HG02884 (cell line): ENCODE measurements around the gene ZC3H18.
"Not testable (repeated sequence)": the region's sequence is repeated elsewhere in the genome, so short reads cannot be mapped to it uniquely, and the experiment has no call there.

Experiments
- ATAC-seq: cut with Tn5 transposase; IDR thresholded peaks from one replicate; pipeline ENCODE4 v1.9.1; 2021; ENCODE audit warnings: mild to moderate bottlenecking, moderate library complexity; ENCODE audit not compliant: unreplicated experiment

Gene ZC3H18

DNA sequence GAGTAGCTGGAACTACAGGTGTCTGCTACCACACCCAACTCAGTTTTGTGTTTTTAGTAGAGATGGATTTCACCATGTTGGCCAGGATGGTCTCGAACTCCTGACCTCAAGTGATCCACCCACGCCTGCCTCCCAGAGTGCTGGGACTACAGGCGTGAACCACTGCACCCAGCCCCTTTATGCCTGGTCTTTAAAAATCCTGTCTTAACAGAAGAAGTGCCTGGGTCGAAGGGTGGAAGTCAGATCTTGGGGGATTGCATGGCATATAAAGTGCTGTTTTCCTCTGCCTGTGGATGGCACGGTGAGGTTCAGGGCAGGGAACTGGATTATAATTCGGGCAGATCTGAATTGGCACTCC is 30.3 kb downstream of the ZC3H18 start:
- ATAC-seq, result no peak

DNA sequence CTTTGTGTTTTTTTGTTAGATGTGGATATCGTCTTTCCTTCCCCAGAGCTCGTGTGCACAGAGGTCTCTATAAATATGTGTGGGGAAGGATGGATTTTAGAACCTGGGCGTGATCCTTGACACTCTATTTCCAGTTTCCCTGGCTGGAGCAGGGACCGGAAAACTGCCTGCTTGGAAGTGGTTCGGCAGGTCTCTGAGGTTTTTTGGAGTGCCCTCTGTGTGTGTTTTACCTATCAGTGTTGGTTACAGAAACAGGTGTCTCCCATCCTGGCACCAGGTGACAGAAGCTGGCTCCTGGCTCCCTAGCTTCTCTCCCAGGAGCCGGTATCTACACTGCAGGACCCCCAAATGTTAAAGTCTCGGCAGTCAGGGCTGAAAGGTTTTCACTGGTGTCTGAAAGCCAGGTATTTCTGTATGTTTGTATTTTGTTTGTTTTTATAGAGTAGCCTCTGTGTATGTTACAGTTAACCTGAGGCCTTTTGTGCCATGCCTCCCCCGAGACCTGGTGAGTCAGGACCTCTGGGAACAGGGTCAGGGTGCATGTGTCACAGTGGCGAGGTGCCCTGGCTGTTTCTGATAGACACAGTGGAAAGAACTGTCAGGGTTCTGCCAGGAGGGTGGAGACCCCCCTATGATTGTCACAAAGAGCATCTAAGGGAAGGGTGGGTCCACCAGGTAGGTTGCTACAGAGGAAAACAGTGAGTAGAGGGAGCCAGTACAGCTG is 31.3 kb downstream of the ZC3H18 start:
- ATAC-seq, result no peak

DNA sequence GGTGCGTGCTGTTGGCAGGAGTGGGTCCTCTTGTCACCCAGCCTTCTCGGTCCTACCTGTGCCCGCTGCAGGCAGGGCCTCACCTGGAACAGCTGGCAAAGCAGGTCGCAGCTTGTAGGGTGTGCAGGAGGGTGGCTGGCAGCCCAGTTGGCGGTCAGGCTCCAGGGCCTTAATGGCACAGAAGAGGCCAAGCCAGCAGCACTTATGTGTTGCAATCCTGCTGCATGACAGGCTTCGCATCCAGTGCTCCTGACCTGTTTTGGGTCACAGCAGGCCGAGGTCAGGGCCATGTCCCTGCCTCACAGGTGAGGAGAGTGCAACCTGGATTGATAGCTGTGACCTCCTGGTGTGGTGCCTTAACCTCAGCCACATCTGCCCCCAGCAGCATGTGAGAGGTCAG is 31.9 kb downstream of the ZC3H18 start:
- ATAC-seq, result no peak

DNA sequence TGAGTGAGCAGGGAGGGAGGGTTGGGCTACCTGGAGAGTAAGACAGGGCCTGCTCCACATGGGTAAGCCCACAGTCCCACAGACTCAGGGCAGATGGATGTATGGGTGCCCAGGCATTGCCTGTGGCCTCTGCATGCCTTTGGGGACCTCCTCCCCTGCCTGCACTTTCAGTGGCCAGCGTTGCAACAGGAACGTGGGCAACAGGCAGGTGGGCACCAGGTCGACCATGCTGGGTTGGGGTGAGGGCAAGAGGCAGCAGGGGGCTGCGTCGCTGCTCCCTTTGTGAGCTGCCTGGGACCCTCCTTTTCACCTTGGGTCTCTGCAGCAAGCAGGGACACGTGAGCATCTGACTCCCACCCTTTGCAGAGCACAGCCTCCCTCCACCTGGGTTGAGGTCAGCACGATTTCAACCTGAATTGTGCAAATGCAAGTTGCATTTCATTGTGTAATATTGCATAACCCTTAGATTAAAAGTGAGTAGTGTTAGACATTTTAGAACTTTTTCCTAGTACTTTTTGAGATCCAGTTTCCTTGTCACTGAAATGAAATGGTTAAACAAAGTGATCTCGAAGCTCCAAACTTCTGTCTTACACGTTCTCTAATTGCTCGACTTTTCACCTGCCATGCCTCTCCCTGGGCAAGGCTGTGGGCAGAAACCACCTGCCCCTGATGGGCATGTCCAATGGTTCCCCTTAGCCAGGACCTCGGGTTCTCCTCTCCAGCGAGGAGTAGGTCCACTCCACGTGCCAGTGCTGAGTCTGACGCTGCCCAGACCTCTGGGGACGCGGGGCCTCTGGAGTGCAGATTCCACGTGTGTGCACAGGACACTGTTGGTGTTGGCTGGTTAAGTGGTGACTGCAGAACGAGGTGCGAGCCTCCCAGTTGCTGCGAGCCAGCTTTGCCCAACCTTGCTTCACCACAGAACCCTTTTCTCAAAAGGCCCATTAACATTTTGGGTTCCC is 35.3 kb downstream of the ZC3H18 start:
- ATAC-seq, result no peak

DNA sequence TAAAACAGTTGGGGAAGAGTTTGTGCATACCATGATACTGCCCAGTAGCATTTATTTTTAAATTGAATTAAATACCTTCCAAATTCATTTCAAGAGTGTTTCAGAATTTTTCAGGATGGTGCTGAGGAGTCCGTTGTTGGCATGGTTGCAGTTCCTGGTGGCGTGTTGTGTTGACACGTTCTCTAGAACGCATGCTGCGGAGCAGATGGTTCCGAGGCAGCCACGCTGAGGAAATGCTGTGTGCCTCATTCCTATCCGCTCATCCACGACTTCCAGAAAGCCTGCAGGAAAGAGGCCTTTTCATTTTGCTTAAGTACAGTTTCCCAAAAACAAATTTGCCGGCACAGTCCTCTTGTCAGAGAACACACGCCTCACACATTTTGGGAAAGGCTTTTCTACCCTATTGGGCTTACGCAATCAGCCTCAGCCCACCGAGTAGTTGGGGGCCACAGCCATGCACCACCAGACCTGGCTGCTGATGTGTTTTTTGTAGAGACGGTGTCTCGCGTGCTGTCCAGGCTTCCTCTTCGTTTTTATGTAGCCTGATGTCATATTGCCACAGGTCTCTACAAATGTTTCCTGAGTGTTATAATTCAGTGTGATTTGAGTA is 36.0 kb downstream of the ZC3H18 start:
- ATAC-seq, result no peak

DNA sequence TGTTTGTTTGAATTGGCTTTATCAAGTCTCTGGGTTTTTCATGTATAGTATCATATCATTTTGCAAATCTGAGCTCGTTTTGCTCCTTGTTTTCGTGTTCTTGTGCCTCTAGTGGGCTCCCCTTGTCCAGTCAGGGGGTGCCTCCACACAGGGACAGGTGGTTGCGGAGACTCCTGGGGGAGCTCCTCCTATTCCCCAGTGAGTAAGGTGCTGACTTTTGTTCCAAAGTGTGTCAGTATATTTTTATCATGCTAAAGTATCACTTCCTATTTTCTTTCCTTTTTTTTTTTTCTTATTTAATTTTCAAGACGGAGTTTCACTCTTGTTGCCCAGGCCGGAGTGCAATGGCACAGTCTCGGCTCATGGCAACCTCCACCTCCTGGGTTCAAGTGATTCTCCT is 37.9 kb downstream of the ZC3H18 start:
- no peak for ATAC-seq

DNA sequence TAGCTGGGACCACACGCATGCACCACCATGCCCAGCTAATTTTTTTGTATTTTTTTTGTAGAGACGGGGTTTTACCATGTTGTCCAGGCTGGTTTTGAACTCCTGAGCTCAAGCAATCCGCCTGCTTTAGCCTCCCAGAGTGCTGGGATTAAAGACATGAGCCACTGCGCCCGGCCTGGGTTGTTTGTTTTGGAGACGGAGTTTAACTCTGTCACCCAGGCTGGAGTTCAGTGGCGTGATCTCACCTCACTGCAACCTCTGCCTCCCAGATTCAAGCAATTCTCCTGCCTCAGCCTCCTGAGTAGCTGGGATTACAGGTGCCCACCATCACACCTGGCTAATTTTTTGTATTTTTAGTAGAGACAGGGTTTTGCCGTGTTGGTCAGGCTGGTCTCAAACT is 39.2 kb downstream of the ZC3H18 start:
- not testable (repeated sequence) for ATAC-seq

DNA sequence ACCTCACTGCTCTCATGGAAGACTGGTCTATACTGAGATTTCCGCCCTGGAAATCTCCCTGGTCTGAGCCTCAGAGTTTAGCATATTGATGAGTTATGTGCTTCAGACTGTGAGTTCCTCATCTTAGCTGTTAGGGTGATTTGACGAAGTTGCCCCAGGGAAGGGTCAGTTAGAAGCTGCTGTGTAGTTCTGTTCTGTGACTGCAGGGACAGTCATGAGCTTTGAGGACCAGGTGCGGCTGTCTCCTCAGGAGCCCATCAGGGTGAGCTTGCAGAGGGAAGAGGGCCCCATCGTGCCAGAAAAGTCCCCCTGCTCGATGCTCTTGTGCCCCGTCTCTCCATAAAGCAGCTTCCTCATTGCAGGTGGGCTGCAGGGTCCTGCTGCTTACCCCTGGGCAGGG is 39.9 kb downstream of the ZC3H18 start:
- ATAC-seq, result no peak

DNA sequence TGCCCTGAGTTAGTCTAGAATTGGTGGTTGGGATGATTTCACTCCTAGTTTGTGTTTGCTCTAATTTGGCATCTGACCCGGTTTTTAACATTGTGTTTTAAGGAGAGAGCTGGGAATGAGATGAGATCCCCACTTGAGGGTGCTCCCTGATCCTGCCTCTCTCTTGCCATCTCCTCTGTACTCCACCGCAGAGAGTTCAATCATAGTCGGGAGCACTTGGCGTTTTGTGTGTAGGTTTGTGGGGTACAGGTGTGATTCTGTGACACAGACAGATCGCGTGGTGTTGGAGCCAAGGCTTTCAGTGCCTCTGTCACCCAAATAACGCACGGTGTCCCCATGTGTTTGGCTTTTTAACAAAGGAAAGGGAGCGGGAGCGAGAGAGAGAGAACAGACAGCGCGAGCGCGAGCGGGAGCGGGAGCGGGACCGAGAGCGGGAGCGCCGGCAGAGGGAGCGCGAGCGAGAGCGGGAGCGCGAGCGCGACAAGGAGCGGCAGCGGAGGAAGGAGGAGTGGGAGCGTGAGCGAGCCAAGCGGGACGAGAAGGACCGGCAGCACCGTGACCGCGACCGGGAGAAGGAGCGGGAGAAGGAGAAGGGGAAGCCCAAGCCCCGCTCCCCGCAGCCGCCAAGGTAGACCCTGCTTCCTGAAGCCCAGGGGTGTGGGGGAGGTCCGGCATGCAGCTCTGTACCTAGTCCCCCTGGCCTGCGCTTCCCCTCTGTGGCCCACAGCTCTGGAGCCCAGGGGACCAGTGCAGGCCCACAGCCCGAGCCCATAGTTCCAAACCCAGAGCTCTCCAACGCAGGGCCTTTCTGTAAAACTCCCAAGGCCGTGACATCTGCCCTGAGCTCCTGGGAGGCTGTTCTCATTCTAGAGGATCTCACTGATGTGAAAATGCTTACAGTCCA is 41.0 kb downstream of the ZC3H18 start:
- ATAC-seq, result no peak

DNA sequence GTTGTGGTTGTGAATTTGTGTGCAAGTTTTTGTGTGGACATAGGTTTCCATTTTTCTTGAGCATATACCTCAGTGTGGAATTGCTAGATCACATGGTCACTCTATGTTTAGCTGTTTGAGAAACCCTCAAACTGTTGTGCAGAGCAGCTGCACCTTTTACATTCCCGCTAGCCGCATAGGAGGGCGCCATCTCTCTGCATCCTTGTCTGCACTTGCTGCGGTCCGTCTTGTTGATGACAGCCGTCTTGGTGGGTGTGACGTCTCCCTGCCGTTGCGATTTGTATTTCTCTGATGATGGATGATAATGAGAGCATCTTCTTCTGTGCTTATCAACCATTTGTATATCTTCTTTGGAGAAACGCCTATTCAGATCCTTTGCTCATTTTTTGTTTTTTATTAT is 43.1 kb downstream of the ZC3H18 start:
- no peak for ATAC-seq

DNA sequence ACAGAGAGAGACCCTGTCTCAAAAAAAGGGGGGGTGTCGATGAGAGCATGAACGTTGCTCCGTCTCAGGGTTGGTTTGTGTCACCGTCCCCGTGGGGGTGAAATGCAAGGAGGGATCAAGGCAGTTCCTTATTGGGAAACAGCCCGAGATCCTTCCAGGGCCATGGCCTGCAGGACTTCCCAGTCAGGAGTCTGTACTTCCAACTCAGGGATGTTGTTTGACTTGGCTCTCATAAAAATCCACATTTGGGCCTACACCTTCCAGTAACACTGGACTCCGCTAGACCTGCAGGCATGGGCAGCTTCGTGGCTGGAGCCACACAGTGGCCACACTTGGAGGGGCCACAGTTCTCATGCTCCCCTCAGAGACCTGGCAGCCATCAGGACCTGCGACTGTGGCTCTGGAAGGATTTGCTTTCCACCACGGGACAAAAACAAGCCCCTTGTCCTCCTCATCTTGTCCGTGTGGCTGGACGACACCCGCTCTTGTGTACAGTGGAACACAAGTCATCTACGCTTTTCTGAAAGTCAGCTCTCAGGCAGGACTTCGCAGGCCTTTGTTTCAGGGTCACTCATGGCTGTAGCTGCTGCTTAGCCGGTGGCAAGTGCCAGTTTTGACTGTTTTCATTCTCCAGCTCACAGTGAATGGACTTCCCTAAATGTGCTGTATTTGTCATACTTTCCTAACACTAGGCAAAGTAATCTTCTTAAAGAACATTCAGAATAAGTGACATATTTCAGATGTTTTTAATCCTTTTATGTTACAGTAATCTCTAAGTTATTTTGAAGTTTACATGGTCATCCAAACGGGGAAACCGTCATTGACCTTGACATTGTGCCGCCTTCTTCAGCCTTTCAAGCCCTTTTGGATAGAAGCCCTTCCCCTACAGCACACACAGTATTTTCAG is 44.0 kb downstream of the ZC3H18 start:
- ATAC-seq, result no peak

DNA sequence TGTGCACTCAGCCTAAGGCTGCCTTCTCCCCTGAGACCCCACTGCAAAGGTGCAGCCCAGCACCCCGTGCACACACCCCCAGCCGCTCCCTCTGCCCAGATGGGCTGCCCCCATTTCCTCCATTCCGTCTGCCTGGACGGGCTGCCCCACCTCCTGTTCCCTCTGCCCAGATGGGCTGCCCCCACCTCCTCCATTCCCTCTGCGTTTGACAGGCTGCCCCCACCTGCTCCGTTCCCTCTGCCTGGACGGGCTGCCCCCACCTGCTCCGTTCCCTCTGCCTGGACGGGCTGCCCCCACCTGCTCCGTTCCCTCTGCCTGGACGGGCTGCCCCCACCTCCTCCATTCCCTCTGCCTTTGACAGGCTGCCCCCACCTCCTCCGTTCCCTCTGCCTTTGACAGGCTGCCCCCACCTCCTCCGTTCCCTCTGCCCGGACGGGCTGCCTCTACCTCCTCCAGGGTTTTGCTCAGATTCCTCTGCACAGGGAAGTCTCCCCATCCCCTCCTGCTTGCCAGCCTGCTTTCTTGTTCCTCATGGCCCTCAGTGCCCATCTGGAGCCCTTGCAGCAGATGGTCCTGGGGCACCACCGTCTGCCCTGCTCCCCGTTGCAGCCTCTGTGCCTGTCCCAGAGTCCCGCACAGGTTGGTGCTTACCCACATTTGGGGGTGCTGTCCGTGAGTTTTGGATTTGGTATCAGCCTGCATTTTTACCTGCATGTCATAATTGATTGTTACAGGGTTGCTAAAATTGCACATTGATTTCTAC is 44.8 kb downstream of the ZC3H18 start:
- ATAC-seq, result no peak

DNA sequence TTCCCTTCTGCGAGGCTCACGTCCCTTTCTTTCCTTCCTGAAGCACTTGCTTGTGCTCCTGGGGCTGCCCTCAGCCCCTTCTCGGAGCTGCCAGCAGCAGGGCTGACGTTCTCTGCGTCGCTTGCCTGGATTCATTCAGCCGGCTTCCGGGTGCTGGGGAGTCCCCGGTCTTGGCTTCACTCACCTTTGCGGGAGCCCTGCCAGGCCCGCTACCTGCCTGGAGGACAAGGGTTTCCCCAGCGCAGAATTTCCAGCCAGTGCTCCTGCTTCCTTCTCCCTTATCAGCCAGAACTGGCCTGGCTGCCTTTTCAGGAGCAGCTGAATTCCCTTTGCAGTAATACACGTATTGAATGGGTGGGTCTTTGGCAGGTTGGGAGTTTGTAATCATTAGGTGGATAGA is 46.1 kb downstream of the ZC3H18 start:
- ATAC-seq, result no peak

DNA sequence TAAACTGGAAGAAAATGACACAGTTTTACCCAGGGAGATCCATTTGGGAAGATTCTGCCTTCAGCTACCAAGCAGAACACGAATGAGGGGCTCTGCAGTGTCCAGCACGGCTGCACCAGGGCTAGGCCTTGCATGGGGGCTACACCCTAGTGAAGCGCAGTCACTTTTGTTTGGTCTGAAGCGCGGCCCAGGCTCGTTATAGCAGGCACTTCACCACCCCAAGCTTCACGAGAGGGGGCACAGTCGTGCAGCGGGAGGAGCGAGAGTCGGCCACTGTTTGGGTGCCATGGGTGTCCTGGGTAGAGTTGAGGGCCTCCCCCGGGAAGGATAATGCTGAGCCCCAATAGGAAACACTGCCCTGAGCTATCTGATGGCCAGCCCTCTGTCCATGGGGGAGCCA is 46.5 kb downstream of the ZC3H18 start:
- ATAC-seq, result no peak

DNA sequence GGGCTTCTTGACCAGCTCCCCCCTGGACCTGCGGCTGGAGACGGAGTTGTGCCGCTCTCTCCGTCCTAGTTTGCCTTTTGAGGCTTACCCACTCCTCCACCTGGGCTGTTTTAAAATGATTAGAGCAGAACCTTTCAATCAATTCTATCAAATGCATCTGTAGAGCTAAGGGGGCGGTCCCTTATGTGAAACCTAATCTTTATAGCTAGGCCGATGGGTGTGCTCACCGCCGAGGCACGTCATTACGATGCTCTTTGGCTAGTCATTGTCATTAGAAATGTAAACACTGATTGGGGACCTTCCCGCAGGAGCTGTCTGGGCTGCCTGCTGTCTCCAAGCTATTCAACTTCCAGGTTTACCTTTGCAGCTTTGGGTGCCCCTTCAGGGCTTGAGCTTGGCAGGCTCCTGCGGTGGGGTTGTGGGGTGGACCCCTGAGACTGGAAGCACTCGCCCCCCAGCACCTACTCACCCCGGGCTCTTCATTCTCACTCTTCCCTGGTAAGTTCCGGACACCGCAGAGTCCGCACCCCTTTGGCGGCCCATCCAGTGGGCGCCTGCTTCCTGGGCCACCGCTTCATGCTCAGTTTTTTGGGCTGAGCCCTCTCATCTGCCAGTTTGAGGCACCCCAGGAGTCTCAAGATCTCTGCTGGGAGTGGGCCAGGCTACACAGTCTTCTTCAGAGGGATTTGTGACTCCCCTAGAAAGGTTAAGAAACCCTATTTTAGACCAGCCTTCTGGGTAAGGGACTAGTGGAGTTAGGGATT is 47.2 kb downstream of the ZC3H18 start:
- no peak for ATAC-seq

DNA sequence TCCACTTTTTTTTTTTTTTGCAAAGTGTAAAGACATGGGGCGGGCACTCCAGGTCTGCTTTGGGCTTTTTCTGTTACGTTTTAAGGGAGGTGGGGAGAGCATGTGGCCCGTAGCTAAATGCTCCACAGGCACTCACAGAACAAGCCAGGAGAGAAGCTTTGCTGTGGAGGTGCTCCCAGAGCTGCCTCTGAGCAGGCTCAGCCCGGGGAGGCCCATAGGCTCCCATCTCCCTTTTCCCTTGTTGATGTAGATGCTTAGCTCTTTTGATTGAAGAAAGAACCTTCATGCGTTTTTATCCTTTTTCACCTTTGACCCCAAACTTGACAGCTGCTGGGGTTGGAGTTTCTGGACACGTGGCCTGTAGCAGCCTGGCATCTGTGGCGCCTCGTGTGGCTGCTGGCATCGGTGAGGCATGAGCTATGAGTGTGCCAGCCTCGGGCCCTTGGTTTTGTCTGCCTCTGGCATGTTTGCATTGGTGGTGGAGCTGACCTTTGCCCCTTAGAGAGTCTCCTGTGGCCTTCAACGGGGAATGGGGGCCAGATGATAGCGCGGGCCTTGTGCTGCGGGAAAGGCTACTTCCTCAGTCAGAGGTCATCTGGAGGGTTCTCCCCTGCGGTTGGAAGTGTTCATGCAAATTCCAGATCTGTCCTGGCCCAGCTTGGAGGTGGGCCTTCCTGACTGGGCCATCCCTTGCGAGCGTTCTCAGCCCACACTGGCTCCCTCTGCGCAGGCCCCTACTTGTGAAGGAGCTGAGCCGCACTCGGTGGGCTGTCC is 48.2 kb downstream of the ZC3H18 start:
- no peak for ATAC-seq

DNA sequence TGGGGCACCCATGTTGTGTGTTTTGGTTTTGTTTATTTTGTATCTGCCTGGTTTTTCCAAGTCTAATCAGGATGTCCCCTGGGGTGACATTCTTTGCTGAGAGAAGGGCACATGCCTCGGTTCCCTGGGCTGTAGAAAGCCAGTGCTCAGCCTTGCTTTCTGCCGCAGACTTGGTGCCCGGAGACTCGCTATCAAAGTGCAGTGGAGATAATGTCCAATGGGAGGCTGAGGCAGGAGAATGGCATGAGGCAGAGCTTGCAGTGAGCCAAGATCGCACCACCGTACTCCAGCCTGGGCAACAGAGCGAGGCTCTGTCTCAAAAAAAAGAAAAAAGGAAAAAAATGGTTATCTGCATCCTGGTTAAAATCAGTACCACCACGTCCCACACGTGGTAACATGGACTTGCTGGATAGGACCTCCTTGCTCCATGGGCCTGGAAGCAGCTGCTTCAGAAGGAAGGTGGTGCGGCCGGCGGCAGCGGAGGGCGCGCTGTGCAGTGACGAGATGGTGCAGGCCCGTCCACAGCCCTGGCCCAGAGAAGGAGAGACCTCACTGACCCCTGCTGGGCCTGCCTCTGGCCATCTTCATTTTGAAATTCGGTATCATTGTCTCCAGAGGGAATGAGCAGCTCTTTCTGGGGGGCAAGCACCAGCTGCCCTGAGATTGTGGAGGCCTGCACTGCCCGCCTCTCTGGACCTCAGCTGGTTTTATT is 48.9 kb downstream of the ZC3H18 start:
- no peak for ATAC-seq
